H1 (cell line): ENCODE data around the gene PRAME.

Source experiments
- CHD1 ChIP-seq: IDR thresholded peaks from 2 replicates; pipeline ENCODE4 v1.6.1; 2012; ENCODE audit warnings: low read depth, low read length, improper control_type of control experiment
- CREB1 ChIP-seq: IDR thresholded peaks from 2 replicates; pipeline ENCODE4 v1.6.1; 2012; ENCODE audit warnings: inconsistent platforms
- EZH2 ChIP-seq: fragments of 200-600 bp; sonication (generic); IDR thresholded peaks from 2 replicates; pipeline ENCODE4 v1.7.1; 2012; ENCODE audit warnings: low read depth, mild to moderate bottlenecking, moderate library complexity, low read length, inconsistent platforms; ENCODE audit not compliant: severe bottlenecking
- GABPA ChIP-seq: IDR thresholded peaks from 2 replicates; pipeline ENCODE4 v1.6.1; 2011; ENCODE audit warnings: mild to moderate bottlenecking, low read length, moderate library complexity, borderline replicate concordance; ENCODE audit not compliant: insufficient read depth
- POLR2A ChIP-seq, 2 experiments: IDR thresholded peaks; 1 replicate in 1 of 2; 2 replicates in 1 of 2; pipeline ENCODE4 v1.6.1; 2011; ENCODE audit warnings: low read depth in 2 of 2, low read length in 2 of 2, mild to moderate bottlenecking in 2 of 2; ENCODE audit errors: control extremely low read depth in 1 of 2
- RFX5 ChIP-seq: IDR thresholded peaks from 2 replicates; pipeline ENCODE4 v1.6.1; 2011; ENCODE audit warnings: low read depth, low read length, improper control_type of control experiment, borderline replicate concordance
- TAF7 ChIP-seq: optimal IDR thresholded peaks from 2 replicates; pipeline ENCODE3; 2011; ENCODE audit warnings: low read depth, mild to moderate bottlenecking, inconsistent platforms, low read length, moderate library complexity, borderline replicate concordance
- YY1 ChIP-seq: IDR thresholded peaks from 2 replicates; pipeline ENCODE4 v1.6.1; 2011; ENCODE audit warnings: low read depth, mild to moderate bottlenecking, low read length
- ZNF274 ChIP-seq: IDR thresholded peaks from 2 replicates; pipeline ENCODE4 v1.7.0; 2012; ENCODE audit warnings: low read length, borderline replicate concordance; ENCODE audit errors: extremely low read depth
- TF ChIP-seq, protein P1 (sequence below): IDR thresholded peaks from 2 replicates; pipeline ENCODE4 v1.6.1; 2012; ENCODE audit warnings: inconsistent platforms
- TF ChIP-seq, protein P2 (sequence below), 3 experiments: IDR thresholded peaks; 1 replicate in 2 of 3; 2 replicates in 1 of 3; pipeline versions ENCODE4 v1.5.1 to v1.6.1; 2011; ENCODE audit warnings: low read length in 3 of 3, mild to moderate bottlenecking in 3 of 3, inconsistent platforms in 2 of 3, low read depth in 1 of 3, moderate library complexity in 1 of 3; ENCODE audit not compliant: insufficient read depth in 1 of 3; ENCODE audit errors: control extremely low read depth in 1 of 3

DNA sequence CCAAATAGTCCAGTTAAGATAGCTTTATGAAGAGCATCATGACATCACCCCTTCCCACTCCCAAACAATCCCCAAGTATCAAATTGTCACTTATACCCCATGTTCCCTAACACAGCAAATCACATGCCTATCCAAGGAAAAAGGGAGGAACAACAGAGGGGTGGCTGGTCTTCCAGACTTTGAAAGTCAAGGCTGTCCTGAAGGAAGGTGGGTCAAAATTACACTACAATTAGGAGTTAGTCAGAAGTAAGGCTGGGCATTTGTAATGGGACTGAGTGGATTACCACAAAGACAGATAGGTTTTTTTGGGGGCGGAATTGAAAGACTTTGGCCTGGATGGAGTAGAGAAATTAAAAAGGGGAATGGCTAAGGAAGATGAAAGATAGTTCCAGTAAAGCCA lies 5.9 kb downstream of the PRAME start:
- TF ChIP-seq, protein P1, sequence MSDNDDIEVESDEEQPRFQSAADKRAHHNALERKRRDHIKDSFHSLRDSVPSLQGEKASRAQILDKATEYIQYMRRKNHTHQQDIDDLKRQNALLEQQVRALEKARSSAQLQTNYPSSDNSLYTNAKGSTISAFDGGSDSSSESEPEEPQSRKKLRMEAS: no peak
- TF ChIP-seq, protein P2, sequence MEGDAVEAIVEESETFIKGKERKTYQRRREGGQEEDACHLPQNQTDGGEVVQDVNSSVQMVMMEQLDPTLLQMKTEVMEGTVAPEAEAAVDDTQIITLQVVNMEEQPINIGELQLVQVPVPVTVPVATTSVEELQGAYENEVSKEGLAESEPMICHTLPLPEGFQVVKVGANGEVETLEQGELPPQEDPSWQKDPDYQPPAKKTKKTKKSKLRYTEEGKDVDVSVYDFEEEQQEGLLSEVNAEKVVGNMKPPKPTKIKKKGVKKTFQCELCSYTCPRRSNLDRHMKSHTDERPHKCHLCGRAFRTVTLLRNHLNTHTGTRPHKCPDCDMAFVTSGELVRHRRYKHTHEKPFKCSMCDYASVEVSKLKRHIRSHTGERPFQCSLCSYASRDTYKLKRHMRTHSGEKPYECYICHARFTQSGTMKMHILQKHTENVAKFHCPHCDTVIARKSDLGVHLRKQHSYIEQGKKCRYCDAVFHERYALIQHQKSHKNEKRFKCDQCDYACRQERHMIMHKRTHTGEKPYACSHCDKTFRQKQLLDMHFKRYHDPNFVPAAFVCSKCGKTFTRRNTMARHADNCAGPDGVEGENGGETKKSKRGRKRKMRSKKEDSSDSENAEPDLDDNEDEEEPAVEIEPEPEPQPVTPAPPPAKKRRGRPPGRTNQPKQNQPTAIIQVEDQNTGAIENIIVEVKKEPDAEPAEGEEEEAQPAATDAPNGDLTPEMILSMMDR (IDR thresholded peaks at IDR 0.05; ENCODE audit: control extremely low read depth in 1 of 3, insufficient read depth in 1 of 3, low read depth in 1 of 3, low read length in 3 of 3): no peak
- TF ChIP-seq GABPA (no peak), ZNF274 (no peak), CHD1 (no peak), TAF7 (no peak), RFX5 (no peak), CREB1 (no peak), EZH2 (no peak), POLR2A (IDR thresholded peaks at IDR 0.05; ENCODE audit: control extremely low read depth in 1 of 2, low read depth in 2 of 2, low read length in 2 of 2) (no peak), YY1 (no peak)
